ENCODE measurements around the gene EID2.

Gene EID2

GRCh38 chr19:39568604-39569003, 28.6 kb upstream of the EID2 start:
- no peak for DNase-seq
- H3K4me1 ChIP-seq = no peaks in the 10 kb centered on the region
- H3K4me3 ChIP-seq = no peak overlapping the region
- H3K27ac ChIP-seq = no peak overlapping the region
- peaks cover 0 to 2% (median 0%) of the 10 kb centered on the region in 3 donors for H3K9me3 ChIP-seq
- TF ChIP-seq CTCF (IDR thresholded peaks at IDR 0.05) = no peak
- H3K27me3 ChIP-seq = peaks cover 0 to 3% of the 10 kb centered on the region in 2 donors
- no peaks in the 10 kb centered on the region for H3K36me3 ChIP-seq
- intact Hi-C loops (cut with DNase I; ENCODE audit: low total_unique reads) = no loop called here

GRCh38 chr19:39566064-39566463, 26.1 kb upstream of the EID2 start:
- intact Hi-C loops (cut with DNase I; ENCODE audit: low total_unique reads) = no loop called here
- Histone ChIP-seq H3K4me1 (no peaks in the 10 kb centered on the region), H3K4me3 (no peak overlapping the region), H3K27ac (no peak overlapping the region), H3K9me3 (no peaks in the 10 kb centered on the region), H3K36me3 (no peaks in the 10 kb centered on the region), H3K27me3 (peaks cover 0 to 3% of the 10 kb centered on the region in 2 donors)
- no peak for DNase-seq
- no peak for TF ChIP-seq CTCF (IDR thresholded peaks at IDR 0.05)

GRCh38 chr19:39563408-39563807, 23.4 kb upstream of the EID2 start:
- H3K9me3 ChIP-seq = no peaks in the 10 kb centered on the region
- H3K4me3 ChIP-seq = no peak overlapping the region
- intact Hi-C loops (cut with DNase I; ENCODE audit: low total_unique reads) = no loop called here
- peaks cover 0 to 3% of the 10 kb centered on the region in 2 donors for H3K27me3 ChIP-seq
- no peak for TF ChIP-seq CTCF (IDR thresholded peaks at IDR 0.05)
- H3K4me1 ChIP-seq = no peaks in the 10 kb centered on the region
- H3K36me3 ChIP-seq = no peaks in the 10 kb centered on the region
- H3K27ac ChIP-seq = no peak overlapping the region
- no peak for DNase-seq

GRCh38 chr19:39558624-39559117, 18.7 kb upstream of the EID2 start:
- no peaks in the 10 kb centered on the region for H3K4me1 ChIP-seq
- no peak for TF ChIP-seq CTCF (IDR thresholded peaks at IDR 0.05)
- no peaks in the 10 kb centered on the region for H3K36me3 ChIP-seq
- intact Hi-C loops (cut with DNase I; ENCODE audit: low total_unique reads) = no loop called here
- no peaks in the 10 kb centered on the region for H3K9me3 ChIP-seq
- no peak overlapping the region for H3K27ac ChIP-seq
- DNase-seq = no peak
- H3K27me3 ChIP-seq = peaks cover 0 to 8% of the 10 kb centered on the region in 2 donors
- no peak overlapping the region for H3K4me3 ChIP-seq

GRCh38 chr19:39557811-39558623, 18.1 kb upstream of the EID2 start:
- DNase-seq = no peak
- no peak for TF ChIP-seq CTCF (IDR thresholded peaks at IDR 0.05)
- no peaks in the 10 kb centered on the region for H3K4me1 ChIP-seq
- H3K27ac ChIP-seq = no peak overlapping the region
- peaks cover 0 to 14% of the 10 kb centered on the region in 2 donors for H3K27me3 ChIP-seq
- no peaks in the 10 kb centered on the region for H3K36me3 ChIP-seq
- intact Hi-C loops (cut with DNase I; ENCODE audit: low total_unique reads) = no loop called here
- H3K9me3 ChIP-seq = no peaks in the 10 kb centered on the region
- H3K4me3 ChIP-seq = no peak overlapping the region
